Skeletal muscle tissue (tissue), 4 donors: ENCODE measurements around the gene SERPINC1. TPM values are rescaled to one million over a fixed set of nuclear protein-coding genes. Genes with fewer than 3 reads are reported as not detected.
"Not testable (repeated sequence)": the region's sequence is repeated elsewhere in the genome, so short reads cannot be mapped to it uniquely, and the experiment has no call there.

ENCODE experiments used
- H3K27ac ChIP-seq: one replicate; pipeline ENCODE4 v1.7.0; 2013; ENCODE audit warnings: mild to moderate bottlenecking, low read depth, low read length, inconsistent platforms
- H3K27me3 ChIP-seq, 3 donors: one replicate each; pipeline ENCODE4 v1.7.0; 2013; ENCODE audit warnings: low read length in 3 of 3; ENCODE audit not compliant: control insufficient read depth in 3 of 3, insufficient read depth in 3 of 3
- H3K36me3 ChIP-seq, 3 donors: one replicate each; pipeline ENCODE4 v1.7.0; 2013; ENCODE audit warnings: low read length in 3 of 3; ENCODE audit not compliant: control insufficient read depth in 3 of 3, insufficient read depth in 3 of 3
- H3K4me1 ChIP-seq, 3 donors: one replicate each; pipeline ENCODE4 v1.7.0; 2013; ENCODE audit warnings: low read length in 3 of 3, mild to moderate bottlenecking in 3 of 3; ENCODE audit not compliant: control insufficient read depth in 3 of 3, insufficient read depth in 3 of 3
- H3K4me3 ChIP-seq, 3 donors: one replicate each; pipeline ENCODE4 v1.7.0; 2013; ENCODE audit warnings: low read length in 3 of 3
- H3K9ac ChIP-seq, 3 donors: one replicate each; pipeline ENCODE4 v1.7.0; 2013; ENCODE audit warnings: low read length in 3 of 3, mild to moderate bottlenecking in 3 of 3, moderate library complexity in 2 of 3, low read depth in 1 of 3
- H3K9me3 ChIP-seq, 3 donors: one replicate each; pipeline ENCODE4 v1.7.0; 2013; ENCODE audit warnings: low read length in 3 of 3; ENCODE audit not compliant: control insufficient read depth in 3 of 3
- total RNA-seq: library from RNA; depleted of rRNA; stranded (reverse); fragments of >200 nt; gene quantifications from one replicate; pipeline ENCODE4 v1.2.3, GENCODE V29; 2014
- donor health status: Osteomylitis.

The SERPINC1 gene
- total RNA-seq, result not detected

DNA sequence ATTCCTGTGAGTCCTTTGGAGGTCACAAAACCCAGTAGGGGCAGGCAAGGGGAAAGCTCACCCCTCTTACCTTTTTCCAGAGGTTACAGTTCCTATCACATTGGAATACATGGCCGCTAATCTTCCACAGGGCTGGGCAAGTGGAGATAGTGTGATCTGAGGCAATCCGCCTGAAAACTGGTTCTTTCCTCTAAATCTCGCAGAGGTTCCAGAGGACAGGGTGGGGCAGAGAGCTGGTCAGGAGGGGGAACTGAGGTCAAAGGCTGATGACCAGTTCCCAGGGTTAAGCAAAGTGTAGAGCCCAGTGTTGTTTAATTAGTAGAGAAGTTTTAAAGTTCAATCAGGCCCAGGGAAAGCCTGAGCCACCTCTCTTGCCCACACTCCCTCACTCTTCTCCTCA, at the start of gene SERPINC1:
TSS of gene SERPINC1 (minus strand) at position 179 of the 400 bp plus-strand sequence. CDS start at position 111, 68 bp downstream.
- H3K9ac ChIP-seq, result no peak within 1 kb of the TSS
- no peaks in the 10 kb centered on the region for H3K4me1 ChIP-seq
- H3K36me3 ChIP-seq, result no peaks in the 10 kb centered on the region
- H3K27ac ChIP-seq, result no peak within 1 kb of the TSS
- no peaks in the 10 kb centered on the region for H3K9me3 ChIP-seq
- H3K27me3 ChIP-seq, result no peaks in the 10 kb centered on the region
- H3K4me3 ChIP-seq, result no peak within 1 kb of the TSS

DNA sequence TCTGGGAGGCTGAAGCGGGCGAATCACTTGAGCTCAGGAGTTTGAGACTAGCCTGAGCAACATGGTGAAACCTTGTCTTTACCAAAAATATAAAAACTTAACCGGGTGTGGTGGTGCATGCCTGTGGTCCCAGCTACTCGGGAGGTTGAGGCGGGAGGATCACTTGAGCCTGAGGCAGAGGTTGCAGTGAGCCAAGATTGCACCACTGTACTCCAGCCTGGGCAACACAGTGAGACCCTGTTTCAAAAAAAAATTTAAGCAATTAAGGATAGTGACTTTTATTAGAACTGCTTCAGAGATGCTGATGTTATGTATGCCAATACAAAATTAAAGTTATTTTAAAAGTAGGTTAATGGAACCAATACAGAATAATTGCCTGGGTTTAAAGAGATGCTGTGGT, 48.8 kb upstream of the SERPINC1 start:
- peaks cover 18 to 50% (median 40%) of the 10 kb centered on the region in 3 donors for H3K36me3 ChIP-seq
- H3K4me1 ChIP-seq, H3K27me3 ChIP-seq, H3K4me3 ChIP-seq, H3K27ac ChIP-seq, H3K9me3 ChIP-seq, H3K9ac ChIP-seq: not testable (repeated sequence)

GRCh38 chr1:173963477-173963876, 46.4 kb upstream of the SERPINC1 start:
- H3K9ac ChIP-seq, result no peak overlapping the region
- peaks cover 18 to 49% (median 45%) of the 10 kb centered on the region in 3 donors for H3K36me3 ChIP-seq
- H3K27ac ChIP-seq, result no peak overlapping the region
- H3K27me3 ChIP-seq, result no peaks in the 10 kb centered on the region
- H3K4me3 ChIP-seq, result no peak overlapping the region
- no peaks in the 10 kb centered on the region for H3K9me3 ChIP-seq
- no peaks in the 10 kb centered on the region for H3K4me1 ChIP-seq

- H3K9me3 ChIP-seq, result no peaks in the 10 kb centered on the region
- H3K36me3 ChIP-seq, result peaks cover 24 to 45% (median 41%) of the 10 kb centered on the region in 3 donors
- no peaks in the 10 kb centered on the region for H3K27me3 ChIP-seq
- no peak overlapping the region for H3K27ac ChIP-seq
- H3K9ac ChIP-seq, result no peak overlapping the region
- no peaks in the 10 kb centered on the region for H3K4me1 ChIP-seq
- no peak overlapping the region for H3K4me3 ChIP-seq
Observed at GRCh38 chr1:173960625-173961024, 43.5 kb upstream of the SERPINC1 start.

- H3K4me3 ChIP-seq, result no peak overlapping the region
- H3K4me1 ChIP-seq, result no peaks in the 10 kb centered on the region
- H3K36me3 ChIP-seq, result peaks cover 16 to 33% (median 26%) of the 10 kb centered on the region in 3 donors
- H3K27ac ChIP-seq, result no peak overlapping the region
- H3K9me3 ChIP-seq, result no peaks in the 10 kb centered on the region
- H3K9ac ChIP-seq, result no peak overlapping the region
- H3K27me3 ChIP-seq, result no peaks in the 10 kb centered on the region
Observed at GRCh38 chr1:173954179-173954578, 37.1 kb upstream of the SERPINC1 start.

- H3K9ac ChIP-seq, result no peak overlapping the region
- H3K4me1 ChIP-seq, result no peaks in the 10 kb centered on the region
- peaks cover 29 to 59% (median 43%) of the 10 kb centered on the region in 3 donors for H3K36me3 ChIP-seq
- no peak overlapping the region for H3K4me3 ChIP-seq
- H3K27ac ChIP-seq, result no peak overlapping the region
- no peaks in the 10 kb centered on the region for H3K27me3 ChIP-seq
- no peaks in the 10 kb centered on the region for H3K9me3 ChIP-seq
Observed at GRCh38 chr1:173948594-173948993, 31.5 kb upstream of the SERPINC1 start.

DNA sequence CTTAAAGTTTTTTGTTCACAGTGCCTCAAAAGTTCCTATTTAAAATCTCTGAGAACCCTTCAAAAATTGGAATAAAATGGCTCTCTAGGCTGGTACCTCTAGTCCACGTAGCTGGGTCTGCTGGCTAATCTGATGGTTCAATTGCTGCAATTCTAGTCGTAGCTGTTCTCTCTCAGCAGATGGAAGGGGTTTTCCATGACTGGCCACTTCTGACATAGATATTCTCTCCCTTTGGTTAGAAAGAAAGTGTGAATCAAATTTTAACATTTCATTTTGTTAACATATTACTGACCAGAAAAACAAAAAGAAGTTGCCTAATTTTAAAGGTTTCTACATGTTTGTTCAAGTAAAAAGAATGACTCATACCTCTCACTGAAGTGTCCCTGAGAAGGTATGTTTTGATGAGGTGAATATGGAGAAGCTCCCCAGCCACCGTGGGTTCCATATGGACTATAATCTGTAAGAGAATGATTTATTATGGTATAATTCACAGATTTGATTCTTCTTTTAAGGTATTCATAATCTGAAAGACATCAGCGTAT, 29.3 kb upstream of the SERPINC1 start:
- Histone ChIP-seq H3K36me3 (peaks cover 32 to 65% (median 54%) of the 10 kb centered on the region in 3 donors), H3K9me3 (no peaks in the 10 kb centered on the region), H3K4me1 (no peaks in the 10 kb centered on the region), H3K27me3 (no peaks in the 10 kb centered on the region), H3K4me3 (no peak overlapping the region), H3K27ac (no peak overlapping the region), H3K9ac (no peak overlapping the region)

GRCh38 chr1:173937062-173937461, 19.9 kb upstream of the SERPINC1 start:
- H3K27me3 ChIP-seq, result no peaks in the 10 kb centered on the region
- no peak overlapping the region for H3K27ac ChIP-seq
- peaks cover 15 to 49% (median 38%) of the 10 kb centered on the region in 3 donors for H3K36me3 ChIP-seq
- H3K4me1 ChIP-seq, result no peaks in the 10 kb centered on the region
- no peak overlapping the region for H3K9ac ChIP-seq
- no peak overlapping the region for H3K4me3 ChIP-seq
- no peaks in the 10 kb centered on the region for H3K9me3 ChIP-seq

DNA sequence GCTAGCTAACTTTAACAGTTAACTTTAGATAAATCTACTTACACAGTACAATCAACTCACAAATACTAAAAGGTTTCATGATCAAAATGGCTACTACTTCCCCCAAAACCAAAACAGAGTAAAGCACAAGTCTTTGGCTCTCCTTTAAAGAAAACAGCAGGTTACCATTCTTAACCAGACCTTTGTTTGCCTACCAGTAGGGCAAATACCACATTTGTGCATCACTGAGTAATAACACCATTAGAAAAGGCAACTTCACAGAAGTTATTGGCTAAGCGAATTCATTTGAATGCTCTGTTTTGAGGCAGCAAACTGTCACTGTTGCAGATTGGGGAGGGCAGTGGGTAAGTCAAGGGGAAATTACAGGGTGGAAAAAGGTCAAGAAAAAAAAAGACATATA, 17.3 kb upstream of the SERPINC1 start:
- no peaks in the 10 kb centered on the region for H3K27me3 ChIP-seq
- H3K27ac ChIP-seq, result no peak overlapping the region
- H3K9me3 ChIP-seq, result no peaks in the 10 kb centered on the region

DNA sequence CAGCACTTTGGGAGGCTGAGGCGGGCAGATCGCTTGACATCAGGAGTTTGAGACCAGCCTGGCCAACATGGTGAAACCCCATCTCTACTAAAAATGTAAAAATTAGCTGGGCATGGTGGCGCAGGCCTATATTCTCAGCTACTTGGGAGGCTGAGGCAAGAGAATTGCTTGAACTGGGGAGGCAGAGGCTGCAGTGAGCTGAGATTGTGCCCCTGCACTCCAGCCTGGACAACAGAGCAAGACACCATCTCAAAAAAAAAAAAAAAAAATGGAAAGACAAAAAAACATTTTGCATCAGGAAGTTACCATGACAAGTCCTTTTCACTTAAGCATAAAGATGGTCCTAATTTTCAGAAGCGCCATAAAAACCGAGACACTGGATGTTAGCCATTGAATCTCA, 13.4 kb upstream of the SERPINC1 start:
- peaks cover 5 to 17% (median 9%) of the 10 kb centered on the region in 3 donors for H3K36me3 ChIP-seq
- not testable (repeated sequence) for H3K4me1 ChIP-seq, H3K4me3 ChIP-seq, H3K9me3 ChIP-seq, H3K9ac ChIP-seq, H3K27ac ChIP-seq, H3K27me3 ChIP-seq

More for the DNA sequence above, 17.3 kb upstream of the SERPINC1 start:
- H3K36me3 ChIP-seq, result peaks cover 11 to 42% (median 22%) of the 10 kb centered on the region in 3 donors
- no peak overlapping the region for H3K4me3 ChIP-seq
- no peaks in the 10 kb centered on the region for H3K4me1 ChIP-seq
- H3K9ac ChIP-seq, result no peak overlapping the region
